Omental fat pad (tissue), 4 donors: ENCODE data around the gene RNF214. TPM values are rescaled to one million over a fixed set of nuclear protein-coding genes. Genes with fewer than 3 reads are reported as not detected.

Experiments used
- ATAC-seq: fragments of 150-250 bp; one replicate; pipeline ENCODE4 v1.9.1; 2016; ENCODE audit warnings: mild to moderate bottlenecking, moderate library complexity; ENCODE audit not compliant: low FRiP score
- DNase-seq: peaks from one replicate; pipeline ENCODE4 v3.0.0-alpha.2; 2019; ENCODE audit warnings: low spot score
- CTCF ChIP-seq, 3 donors: fragments of 450-650 bp; IDR thresholded peaks; one replicate each; pipeline ENCODE4 v1.5.1; 2016 to 2017; ENCODE audit warnings: antibody characterized with exemption in 3 of 3, mild to moderate bottlenecking in 3 of 3, moderate library complexity in 2 of 3
- total RNA-seq, 4 donors: library from RNA; depleted of rRNA; stranded (reverse); fragments of >200 nt; gene quantifications; one replicate each; pipeline ENCODE4 v1.1.0, GENCODE V29; 2016

RNF214 gene
- total RNA-seq, 4 donors from 2014 or later = 7.7 to 12.1 (median 9.8) TPM

GRCh38 chr11:117290809-117291396, 58.4 kb downstream of the RNF214 start, which contains the start of gene BACE1-AS:
TSS of gene BACE1-AS (plus strand) at chr11:117291346.
- DNase-seq = no peak
- no peak for ATAC-seq
- TF ChIP-seq CTCF (IDR thresholded peaks at IDR 0.05) = no peak

GRCh38 chr11:117292616-117293015, 60.1 kb downstream of the RNF214 start:
- ATAC-seq (no peak), DNase-seq (no peak)
- TF ChIP-seq CTCF (IDR thresholded peaks at IDR 0.05) = no peak

GRCh38 chr11:117295438-117296137, 63.1 kb downstream of the RNF214 start:
- DNase-seq (no peak), ATAC-seq (no peak)
- no peak for TF ChIP-seq CTCF (IDR thresholded peaks at IDR 0.05)

- DNase-seq (no peak), ATAC-seq (no peak)
- TF ChIP-seq CTCF (IDR thresholded peaks at IDR 0.05) = no peak
These were observed 64.4 kb downstream of the RNF214 start for GRCh38 chr11:117296881-117297280.

GRCh38 chr11:117298195-117298594, 65.7 kb downstream of the RNF214 start:
- TF ChIP-seq CTCF (IDR thresholded peaks at IDR 0.05) = no peak
- DNase-seq = no peak
- ATAC-seq = no peak

- TF ChIP-seq CTCF (IDR thresholded peaks at IDR 0.05) = no peak
- ATAC-seq = no peak
- no peak for DNase-seq
These were observed 67.1 kb downstream of the RNF214 start for GRCh38 chr11:117299351-117300282.
